GM23338 (cell line): ENCODE data around the gene USP46. TPM values are rescaled to one million over a fixed set of nuclear protein-coding genes. Genes with fewer than 3 reads are reported as not detected.

Source experiments
- ATAC-seq: fragments of 200-7000 bp; cut with Tn5 transposase; 3 replicates; pipeline ENCODE4 v1.9.1; 2020
- DNase-seq: peaks from one replicate; pipeline ENCODE4 v3.0.0-alpha.2; 2015; ENCODE audit warnings: low spot score
- H2AFZ ChIP-seq: fragments of 200-600 bp; sonication (generic); 2 replicates; pipeline ENCODE4 v1.8.0; 2016; ENCODE audit warnings: antibody characterized with exemption, mild to moderate bottlenecking, moderate library complexity
- H3F3A ChIP-seq: fragments of 200-600 bp; sonication (generic); replicated peaks from 2 replicates; pipeline ENCODE4 v1.8.0; 2017; ENCODE audit warnings: antibody characterized with exemption, mixed run types, low read depth
- H3K27ac ChIP-seq: fragments of 200-600 bp; sonication (generic); 2 replicates; pipeline ENCODE4 v1.6.1; 2016; ENCODE audit warnings: low read depth
- H3K27me3 ChIP-seq: fragments of 200-600 bp; sonication (generic); 2 replicates; pipeline ENCODE4 v1.8.0; 2016; ENCODE audit warnings: mild to moderate bottlenecking, mixed run types, moderate library complexity; ENCODE audit not compliant: insufficient read depth
- H3K36me3 ChIP-seq: fragments of 200-600 bp; sonication (generic); 2 replicates; pipeline ENCODE4 v1.8.0; 2016; ENCODE audit warnings: mild to moderate bottlenecking; ENCODE audit not compliant: insufficient read depth
- H3K4me1 ChIP-seq: fragments of 200-600 bp; sonication (generic); 2 replicates; pipeline ENCODE4 v1.8.0; 2016; ENCODE audit warnings: mild to moderate bottlenecking, moderate library complexity; ENCODE audit not compliant: insufficient read depth
- H3K4me2 ChIP-seq: fragments of 200-600 bp; sonication (generic); 2 replicates; pipeline ENCODE4 v1.7.1; 2017; ENCODE audit warnings: mixed run types
- H3K4me3 ChIP-seq: fragments of 200-600 bp; sonication (generic); 2 replicates; pipeline ENCODE4 v1.6.1; 2016; ENCODE audit warnings: mixed run types
- H3K79me2 ChIP-seq: fragments of 200-600 bp; sonication (generic); replicated peaks from 2 replicates; pipeline ENCODE4 v1.8.0; 2017; ENCODE audit warnings: mild to moderate bottlenecking; ENCODE audit not compliant: insufficient read depth
- H3K9me2 ChIP-seq: fragments of 200-600 bp; sonication (generic); 2 replicates; pipeline ENCODE4 v1.8.0; 2017; ENCODE audit not compliant: insufficient read depth
- H4K20me1 ChIP-seq: fragments of 200-600 bp; sonication (generic); replicated peaks from 2 replicates; pipeline ENCODE4 v1.8.0; 2017; ENCODE audit warnings: mild to moderate bottlenecking; ENCODE audit not compliant: insufficient read depth
- H3K27ac Mint-ChIP-seq: 2 replicates; pipeline ENCODE4 v1.8.0; 2020; ENCODE audit warnings: inconsistent platforms, mild to moderate bottlenecking, moderate library complexity, mixed read lengths
- H3K27me3 Mint-ChIP-seq: 3 replicates; pipeline ENCODE4 v1.8.0; 2022; ENCODE audit warnings: low read depth, mild to moderate bottlenecking, moderate library complexity, mixed read lengths, inconsistent platforms; ENCODE audit not compliant: insufficient read depth, poor library complexity
- H3K36me3 Mint-ChIP-seq: 3 replicates; pipeline ENCODE4 v1.8.0; 2021; ENCODE audit warnings: low read depth, mild to moderate bottlenecking, inconsistent platforms, moderate library complexity, mixed read lengths
- H3K4me1 Mint-ChIP-seq: 3 replicates; pipeline ENCODE4 v1.8.0; 2020; ENCODE audit warnings: mild to moderate bottlenecking, inconsistent platforms, mixed read lengths
- H3K4me3 Mint-ChIP-seq: 3 replicates; pipeline ENCODE4 v1.8.0; 2021; ENCODE audit warnings: moderate library complexity, mild to moderate bottlenecking, inconsistent platforms, mixed read lengths
- H3K9me3 Mint-ChIP-seq: 3 replicates; pipeline ENCODE4 v1.8.0; 2020; ENCODE audit warnings: moderate library complexity, mild to moderate bottlenecking, inconsistent platforms, mixed read lengths
- CREB1 ChIP-seq: fragments of 250-450 bp; sonication (Bioruptor Pico); IDR thresholded peaks from 2 replicates; pipeline ENCODE4 v1.5.0; 2020; ENCODE audit warnings: low read depth, mild to moderate bottlenecking, moderate library complexity
- EZH2phosphoT487 ChIP-seq: fragments of 200-600 bp; sonication (generic); IDR thresholded peaks from one replicate; pipeline ENCODE4 v1.8.1; 2018; ENCODE audit warnings: antibody characterized with exemption; ENCODE audit not compliant: unreplicated experiment
- JUNB ChIP-seq: IDR thresholded peaks from one replicate; pipeline ENCODE4 v1.6.1; 2016; ENCODE audit warnings: antibody characterized with exemption; ENCODE audit not compliant: unreplicated experiment
- POLR2AphosphoS5 ChIP-seq: IDR thresholded peaks from 2 replicates; pipeline ENCODE4 v1.6.1; 2016; ENCODE audit warnings: antibody characterized with exemption, low read depth
- ZNF114 ChIP-seq: fragments of 250-450 bp; sonication (Bioruptor Pico); IDR thresholded peaks from 2 replicates; pipeline ENCODE4 v1.5.0; 2020; ENCODE audit warnings: mild to moderate bottlenecking, moderate library complexity
- ZNF331 ChIP-seq: fragments of 250-450 bp; sonication (Bioruptor Pico); IDR thresholded peaks from 2 replicates; pipeline ENCODE4 v1.5.0; 2020; ENCODE audit warnings: low read depth, mild to moderate bottlenecking, moderate library complexity
- polyA plus RNA-seq: library from polyadenylated mRNA; unstranded; fragments of >200 nt; fragmentation: Nextera tagmentation; extraction: Ambion mirVana; gene quantifications from 2 replicates; pipeline ENCODE4 v1.2.1, GENCODE V29; 2016
- total RNA-seq: library from RNA; depleted of rRNA; stranded (reverse); fragments of >200 nt; shearing (Covaris generic); gene quantifications from 2 replicates; pipeline ENCODE4 v1.2.3, GENCODE V29; 2014
- TF ChIP-seq, protein P1 (sequence below), 2 experiments: fragments of 200-600 bp in 1 of 2; sonication (generic) in 1 of 2; conservative IDR thresholded peaks; 2 replicates each; pipeline versions ENCODE4 v1.5.1 to v1.6.1; 2016 to 2017; ENCODE audit warnings: antibody characterized with exemption in 2 of 2, low read depth in 2 of 2, mild to moderate bottlenecking in 2 of 2, moderate library complexity in 1 of 2
- TF ChIP-seq, protein P2 (sequence below): IDR thresholded peaks from one replicate; pipeline ENCODE4 v1.6.1; 2018; ENCODE audit warnings: antibody characterized with exemption; ENCODE audit not compliant: unreplicated experiment
- TF ChIP-seq, protein P3 (sequence below): fragments of 250-450 bp; sonication (Bioruptor Pico); IDR thresholded peaks from 2 replicates; pipeline ENCODE4 v1.5.0; 2020; ENCODE audit warnings: mild to moderate bottlenecking, moderate library complexity
- TF ChIP-seq, protein P4 (sequence below): IDR thresholded peaks from 2 replicates; pipeline ENCODE4 v1.6.1; 2016; ENCODE audit warnings: antibody characterized with exemption

The USP46 gene
- total and polyA plus RNA-seq, 2 experiments from 2014 or later, result 40.5 to 59.4 TPM

DNA sequence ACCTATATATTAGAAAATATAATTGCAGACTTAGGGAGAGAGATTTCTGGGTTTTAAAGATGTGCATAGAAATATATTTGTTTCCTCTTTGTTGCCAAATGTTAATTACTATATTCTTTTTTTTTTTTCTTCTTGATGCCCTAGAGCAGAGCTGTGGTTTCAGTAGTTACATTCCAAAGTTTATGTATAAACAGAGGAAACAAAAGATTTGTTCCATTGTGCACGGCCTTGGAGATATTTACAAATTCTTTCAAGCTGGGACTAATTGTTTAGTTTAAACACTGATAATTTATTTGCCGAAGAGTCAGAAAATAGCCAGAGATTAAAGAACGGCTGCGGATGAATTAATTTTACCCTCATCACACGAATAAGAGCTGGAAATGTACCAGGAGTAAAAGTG, 85.1 kb downstream of the USP46 start (continued):
- TF ChIP-seq, protein P1, sequence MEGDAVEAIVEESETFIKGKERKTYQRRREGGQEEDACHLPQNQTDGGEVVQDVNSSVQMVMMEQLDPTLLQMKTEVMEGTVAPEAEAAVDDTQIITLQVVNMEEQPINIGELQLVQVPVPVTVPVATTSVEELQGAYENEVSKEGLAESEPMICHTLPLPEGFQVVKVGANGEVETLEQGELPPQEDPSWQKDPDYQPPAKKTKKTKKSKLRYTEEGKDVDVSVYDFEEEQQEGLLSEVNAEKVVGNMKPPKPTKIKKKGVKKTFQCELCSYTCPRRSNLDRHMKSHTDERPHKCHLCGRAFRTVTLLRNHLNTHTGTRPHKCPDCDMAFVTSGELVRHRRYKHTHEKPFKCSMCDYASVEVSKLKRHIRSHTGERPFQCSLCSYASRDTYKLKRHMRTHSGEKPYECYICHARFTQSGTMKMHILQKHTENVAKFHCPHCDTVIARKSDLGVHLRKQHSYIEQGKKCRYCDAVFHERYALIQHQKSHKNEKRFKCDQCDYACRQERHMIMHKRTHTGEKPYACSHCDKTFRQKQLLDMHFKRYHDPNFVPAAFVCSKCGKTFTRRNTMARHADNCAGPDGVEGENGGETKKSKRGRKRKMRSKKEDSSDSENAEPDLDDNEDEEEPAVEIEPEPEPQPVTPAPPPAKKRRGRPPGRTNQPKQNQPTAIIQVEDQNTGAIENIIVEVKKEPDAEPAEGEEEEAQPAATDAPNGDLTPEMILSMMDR (conservative IDR thresholded peaks at IDR 0.05; ENCODE audit: low read depth in 2 of 2), result no peak

DNA sequence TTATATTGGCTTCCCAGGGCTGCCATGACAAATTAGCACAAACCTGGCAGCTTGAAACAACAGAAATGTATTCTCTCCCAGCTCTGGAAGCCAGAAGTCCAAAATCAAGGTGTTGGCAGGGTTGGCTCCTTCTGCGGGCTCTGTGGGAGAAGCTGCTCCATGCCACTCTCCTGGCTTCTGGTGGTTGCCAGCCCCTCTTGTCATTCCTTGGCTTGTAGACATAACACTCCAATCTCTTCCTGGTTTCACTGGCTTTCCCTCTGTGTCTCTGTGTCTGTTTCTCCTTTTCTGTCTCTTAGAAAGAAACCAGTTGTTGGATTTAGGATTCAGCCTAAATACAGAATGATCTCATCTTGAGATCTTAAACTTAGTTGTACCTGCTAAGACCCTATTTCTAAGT, 85.5 kb downstream of the USP46 start:
- H3K27me3 ChIP-seq, result no peaks in the 10 kb centered on the region
- ATAC-seq, result no peak
- H4K20me1 ChIP-seq, result no peaks in the 10 kb centered on the region
- H3K4me1 Mint-ChIP-seq, result peaks cover 10% of the 10 kb centered on the region; the same call in 2 of the 3 replicates
- H3F3A ChIP-seq, result no peaks in the 10 kb centered on the region
- no peak overlapping the region for H2AFZ ChIP-seq
- no peak overlapping the region for H3K4me3 Mint-ChIP-seq
- H3K79me2 ChIP-seq, result no peaks in the 10 kb centered on the region
- peaks cover 3% of the 10 kb centered on the region; the same call in 1 of the 2 replicates for H3K9me2 ChIP-seq
- DNase-seq, result no peak
- no peaks in the 10 kb centered on the region for H3K9me3 Mint-ChIP-seq
- no peak overlapping the region for H3K27ac ChIP-seq
- H3K4me3 ChIP-seq, result no peak overlapping the region
- H3K4me2 ChIP-seq, result no peak overlapping the region
- no peaks in the 10 kb centered on the region for H3K36me3 Mint-ChIP-seq
- H3K36me3 ChIP-seq, result no peaks in the 10 kb centered on the region
- peaks cover 12% of the 10 kb centered on the region for H3K4me1 ChIP-seq
- no peak overlapping the region for H3K27ac Mint-ChIP-seq
- H3K27me3 Mint-ChIP-seq, result no peaks in the 10 kb centered on the region
- TF ChIP-seq JUNB, result no peak
- no peak for TF ChIP-seq POLR2AphosphoS5
- no peak for TF ChIP-seq ZNF114 (CRISPR knock-in tag)
- no peak for TF ChIP-seq ZNF331 (CRISPR knock-in tag)
- TF ChIP-seq, protein P2, sequence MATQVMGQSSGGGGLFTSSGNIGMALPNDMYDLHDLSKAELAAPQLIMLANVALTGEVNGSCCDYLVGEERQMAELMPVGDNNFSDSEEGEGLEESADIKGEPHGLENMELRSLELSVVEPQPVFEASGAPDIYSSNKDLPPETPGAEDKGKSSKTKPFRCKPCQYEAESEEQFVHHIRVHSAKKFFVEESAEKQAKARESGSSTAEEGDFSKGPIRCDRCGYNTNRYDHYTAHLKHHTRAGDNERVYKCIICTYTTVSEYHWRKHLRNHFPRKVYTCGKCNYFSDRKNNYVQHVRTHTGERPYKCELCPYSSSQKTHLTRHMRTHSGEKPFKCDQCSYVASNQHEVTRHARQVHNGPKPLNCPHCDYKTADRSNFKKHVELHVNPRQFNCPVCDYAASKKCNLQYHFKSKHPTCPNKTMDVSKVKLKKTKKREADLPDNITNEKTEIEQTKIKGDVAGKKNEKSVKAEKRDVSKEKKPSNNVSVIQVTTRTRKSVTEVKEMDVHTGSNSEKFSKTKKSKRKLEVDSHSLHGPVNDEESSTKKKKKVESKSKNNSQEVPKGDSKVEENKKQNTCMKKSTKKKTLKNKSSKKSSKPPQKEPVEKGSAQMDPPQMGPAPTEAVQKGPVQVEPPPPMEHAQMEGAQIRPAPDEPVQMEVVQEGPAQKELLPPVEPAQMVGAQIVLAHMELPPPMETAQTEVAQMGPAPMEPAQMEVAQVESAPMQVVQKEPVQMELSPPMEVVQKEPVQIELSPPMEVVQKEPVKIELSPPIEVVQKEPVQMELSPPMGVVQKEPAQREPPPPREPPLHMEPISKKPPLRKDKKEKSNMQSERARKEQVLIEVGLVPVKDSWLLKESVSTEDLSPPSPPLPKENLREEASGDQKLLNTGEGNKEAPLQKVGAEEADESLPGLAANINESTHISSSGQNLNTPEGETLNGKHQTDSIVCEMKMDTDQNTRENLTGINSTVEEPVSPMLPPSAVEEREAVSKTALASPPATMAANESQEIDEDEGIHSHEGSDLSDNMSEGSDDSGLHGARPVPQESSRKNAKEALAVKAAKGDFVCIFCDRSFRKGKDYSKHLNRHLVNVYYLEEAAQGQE, result no peak
- TF ChIP-seq, protein P3, sequence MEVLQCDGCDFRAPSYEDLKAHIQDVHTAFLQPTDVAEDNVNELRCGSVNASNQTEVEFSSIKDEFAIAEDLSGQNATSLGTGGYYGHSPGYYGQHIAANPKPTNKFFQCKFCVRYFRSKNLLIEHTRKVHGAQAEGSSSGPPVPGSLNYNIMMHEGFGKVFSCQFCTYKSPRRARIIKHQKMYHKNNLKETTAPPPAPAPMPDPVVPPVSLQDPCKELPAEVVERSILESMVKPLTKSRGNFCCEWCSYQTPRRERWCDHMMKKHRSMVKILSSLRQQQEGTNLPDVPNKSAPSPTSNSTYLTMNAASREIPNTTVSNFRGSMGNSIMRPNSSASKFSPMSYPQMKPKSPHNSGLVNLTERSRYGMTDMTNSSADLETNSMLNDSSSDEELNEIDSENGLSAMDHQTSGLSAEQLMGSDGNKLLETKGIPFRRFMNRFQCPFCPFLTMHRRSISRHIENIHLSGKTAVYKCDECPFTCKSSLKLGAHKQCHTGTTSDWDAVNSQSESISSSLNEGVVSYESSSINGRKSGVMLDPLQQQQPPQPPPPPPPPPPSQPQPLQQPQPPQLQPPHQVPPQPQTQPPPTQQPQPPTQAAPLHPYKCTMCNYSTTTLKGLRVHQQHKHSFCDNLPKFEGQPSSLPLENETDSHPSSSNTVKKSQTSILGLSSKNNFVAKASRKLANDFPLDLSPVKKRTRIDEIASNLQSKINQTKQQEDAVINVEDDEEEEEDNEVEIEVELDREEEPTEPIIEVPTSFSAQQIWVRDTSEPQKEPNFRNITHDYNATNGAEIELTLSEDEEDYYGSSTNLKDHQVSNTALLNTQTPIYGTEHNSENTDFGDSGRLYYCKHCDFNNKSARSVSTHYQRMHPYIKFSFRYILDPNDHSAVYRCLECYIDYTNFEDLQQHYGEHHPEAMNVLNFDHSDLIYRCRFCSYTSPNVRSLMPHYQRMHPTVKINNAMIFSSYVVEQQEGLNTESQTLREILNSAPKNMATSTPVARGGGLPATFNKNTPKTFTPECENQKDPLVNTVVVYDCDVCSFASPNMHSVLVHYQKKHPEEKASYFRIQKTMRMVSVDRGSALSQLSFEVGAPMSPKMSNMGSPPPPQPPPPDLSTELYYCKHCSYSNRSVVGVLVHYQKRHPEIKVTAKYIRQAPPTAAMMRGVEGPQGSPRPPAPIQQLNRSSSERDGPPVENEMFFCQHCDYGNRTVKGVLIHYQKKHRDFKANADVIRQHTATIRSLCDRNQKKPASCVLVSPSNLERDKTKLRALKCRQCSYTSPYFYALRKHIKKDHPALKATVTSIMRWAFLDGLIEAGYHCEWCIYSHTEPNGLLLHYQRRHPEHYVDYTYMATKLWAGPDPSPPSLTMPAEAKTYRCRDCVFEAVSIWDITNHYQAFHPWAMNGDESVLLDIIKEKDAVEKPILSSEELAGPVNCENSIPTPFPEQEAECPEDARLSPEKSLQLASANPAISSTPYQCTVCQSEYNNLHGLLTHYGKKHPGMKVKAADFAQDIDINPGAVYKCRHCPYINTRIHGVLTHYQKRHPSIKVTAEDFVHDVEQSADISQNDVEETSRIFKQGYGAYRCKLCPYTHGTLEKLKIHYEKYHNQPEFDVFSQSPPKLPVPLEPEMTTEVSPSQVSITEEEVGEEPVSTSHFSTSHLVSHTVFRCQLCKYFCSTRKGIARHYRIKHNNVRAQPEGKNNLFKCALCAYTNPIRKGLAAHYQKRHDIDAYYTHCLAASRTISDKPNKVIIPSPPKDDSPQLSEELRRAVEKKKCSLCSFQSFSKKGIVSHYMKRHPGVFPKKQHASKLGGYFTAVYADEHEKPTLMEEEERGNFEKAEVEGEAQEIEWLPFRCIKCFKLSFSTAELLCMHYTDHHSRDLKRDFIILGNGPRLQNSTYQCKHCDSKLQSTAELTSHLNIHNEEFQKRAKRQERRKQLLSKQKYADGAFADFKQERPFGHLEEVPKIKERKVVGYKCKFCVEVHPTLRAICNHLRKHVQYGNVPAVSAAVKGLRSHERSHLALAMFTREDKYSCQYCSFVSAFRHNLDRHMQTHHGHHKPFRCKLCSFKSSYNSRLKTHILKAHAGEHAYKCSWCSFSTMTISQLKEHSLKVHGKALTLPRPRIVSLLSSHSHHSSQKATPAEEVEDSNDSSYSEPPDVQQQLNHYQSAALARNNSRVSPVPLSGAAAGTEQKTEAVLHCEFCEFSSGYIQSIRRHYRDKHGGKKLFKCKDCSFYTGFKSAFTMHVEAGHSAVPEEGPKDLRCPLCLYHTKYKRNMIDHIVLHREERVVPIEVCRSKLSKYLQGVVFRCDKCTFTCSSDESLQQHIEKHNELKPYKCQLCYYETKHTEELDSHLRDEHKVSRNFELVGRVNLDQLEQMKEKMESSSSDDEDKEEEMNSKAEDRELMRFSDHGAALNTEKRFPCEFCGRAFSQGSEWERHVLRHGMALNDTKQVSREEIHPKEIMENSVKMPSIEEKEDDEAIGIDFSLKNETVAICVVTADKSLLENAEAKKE (CRISPR knock-in tag), result no peak
- TF ChIP-seq, protein P1 (conservative IDR thresholded peaks at IDR 0.05; ENCODE audit: low read depth in 2 of 2), result no peak
- TF ChIP-seq, protein P4, sequence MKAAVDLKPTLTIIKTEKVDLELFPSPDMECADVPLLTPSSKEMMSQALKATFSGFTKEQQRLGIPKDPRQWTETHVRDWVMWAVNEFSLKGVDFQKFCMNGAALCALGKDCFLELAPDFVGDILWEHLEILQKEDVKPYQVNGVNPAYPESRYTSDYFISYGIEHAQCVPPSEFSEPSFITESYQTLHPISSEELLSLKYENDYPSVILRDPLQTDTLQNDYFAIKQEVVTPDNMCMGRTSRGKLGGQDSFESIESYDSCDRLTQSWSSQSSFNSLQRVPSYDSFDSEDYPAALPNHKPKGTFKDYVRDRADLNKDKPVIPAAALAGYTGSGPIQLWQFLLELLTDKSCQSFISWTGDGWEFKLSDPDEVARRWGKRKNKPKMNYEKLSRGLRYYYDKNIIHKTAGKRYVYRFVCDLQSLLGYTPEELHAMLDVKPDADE, result no peak
- TF ChIP-seq CREB1 (CRISPR knock-in tag), result no peak
- TF ChIP-seq EZH2phosphoT487, result no peak
